CD4-positive, alpha-beta memory T cell (primary cell): ENCODE results near the gene SHISA7. TPM values are rescaled to one million over a fixed set of nuclear protein-coding genes. Genes with fewer than 3 reads are reported as not detected.
"Not testable (repeated sequence)": the region's sequence is repeated elsewhere in the genome, so short reads cannot be mapped to it uniquely, and the experiment has no call there.

ENCODE experiments used
- CTCF ChIA-PET: fragments of 350-600 bp; sonication (Branson Sonifier 250); formaldehyde crosslinking; loops from one replicate; lab custom pipeline; 2021; ENCODE audit warnings: inconsistent platforms; ENCODE audit not compliant: partially characterized antibody; lab: Charles Lee
- POLR2A ChIA-PET: fragments of 350-600 bp; sonication (Branson Sonifier 250); formaldehyde crosslinking; loops from one replicate; lab custom pipeline; 2021; ENCODE audit not compliant: partially characterized antibody; lab: Charles Lee
- DNase-seq, 5 donors: peaks; one replicate each; pipeline versions ENCODE4 v3.0.0 to v3.0.0-alpha.2; 2020 to 2022; ENCODE audit warnings: mixed read lengths in 1 of 5
- H3K27ac ChIP-seq: one replicate; pipeline ENCODE4 v1.7.0; 2013; ENCODE audit warnings: low read depth, low read length
- H3K27me3 ChIP-seq: 2 replicates; pipeline ENCODE4 v1.7.0; 2013; ENCODE audit warnings: mild to moderate bottlenecking, low read length, moderate library complexity; ENCODE audit not compliant: insufficient read depth
- H3K36me3 ChIP-seq: 2 replicates; pipeline ENCODE4 v1.7.0; 2013; ENCODE audit warnings: mild to moderate bottlenecking, low read length, moderate library complexity; ENCODE audit not compliant: insufficient read depth
- H3K4me1 ChIP-seq: 2 replicates; pipeline ENCODE4 v1.7.0; 2013; ENCODE audit warnings: mild to moderate bottlenecking, low read length, moderate library complexity; ENCODE audit not compliant: insufficient read depth
- H3K4me3 ChIP-seq, 2 donors: one replicate each; pipeline ENCODE4 v1.7.0; 2013; ENCODE audit warnings: low read length in 2 of 2, mild to moderate bottlenecking in 1 of 2
- H3K9me3 ChIP-seq, 2 donors: one replicate each; pipeline ENCODE4 v1.7.0; 2013; ENCODE audit warnings: low read length in 2 of 2, control low read depth in 1 of 2; ENCODE audit not compliant: control insufficient read depth in 1 of 2
- H3K27ac Mint-ChIP-seq, 7 donors: one replicate each; pipeline ENCODE4 v1.8.0; 2020 to 2021; ENCODE audit warnings: mixed read lengths in 7 of 7, mild to moderate bottlenecking in 6 of 7, inconsistent platforms in 3 of 7, moderate library complexity in 3 of 7
- H3K27me3 Mint-ChIP-seq, 2 donors: one replicate each; pipeline ENCODE4 v1.8.0; 2020 to 2021; ENCODE audit warnings: mixed read lengths in 2 of 2
- H3K36me3 Mint-ChIP-seq, 2 donors: one replicate each; pipeline ENCODE4 v1.8.0; 2020 to 2021; ENCODE audit warnings: mixed read lengths in 2 of 2, inconsistent platforms in 1 of 2, mild to moderate bottlenecking in 1 of 2
- H3K4me1 Mint-ChIP-seq, 4 donors: one replicate each; pipeline ENCODE4 v1.8.0; 2020 to 2021; ENCODE audit warnings: mixed read lengths in 4 of 4, mild to moderate bottlenecking in 1 of 4
- H3K4me3 Mint-ChIP-seq, 8 donors: one replicate each; pipeline ENCODE4 v1.8.0; 2020 to 2021; ENCODE audit warnings: mixed read lengths in 8 of 8, mild to moderate bottlenecking in 7 of 8, moderate library complexity in 6 of 8, inconsistent platforms in 3 of 8
- H3K9me3 Mint-ChIP-seq, 8 donors: one replicate each; pipeline ENCODE4 v1.8.0; 2020 to 2021; ENCODE audit warnings: mixed read lengths in 8 of 8, mild to moderate bottlenecking in 5 of 8, inconsistent platforms in 3 of 8, moderate library complexity in 1 of 8
- intact Hi-C: fragments of 100-400 bp; cut with micrococcal nuclease; formaldehyde crosslinking; loops from one replicate; pipeline ENCODE4 v1.15.1; 2023
- polyA plus RNA-seq, 2 donors: library from polyadenylated mRNA; unstranded; fragments of 300-500 nt; fragmentation: Illumina TruSeq; gene quantifications; one replicate each; pipeline ENCODE4 v1.2.3, GENCODE V29; 2021
- total RNA-seq, 2 experiments: library from RNA; stranded (reverse); gene quantifications; one replicate each; pipeline ENCODE4 v1.2.3, GENCODE V29; 2021

The SHISA7 gene
- total and polyA plus RNA-seq, 4 experiments from 2014 or later, result not detected

DNA sequence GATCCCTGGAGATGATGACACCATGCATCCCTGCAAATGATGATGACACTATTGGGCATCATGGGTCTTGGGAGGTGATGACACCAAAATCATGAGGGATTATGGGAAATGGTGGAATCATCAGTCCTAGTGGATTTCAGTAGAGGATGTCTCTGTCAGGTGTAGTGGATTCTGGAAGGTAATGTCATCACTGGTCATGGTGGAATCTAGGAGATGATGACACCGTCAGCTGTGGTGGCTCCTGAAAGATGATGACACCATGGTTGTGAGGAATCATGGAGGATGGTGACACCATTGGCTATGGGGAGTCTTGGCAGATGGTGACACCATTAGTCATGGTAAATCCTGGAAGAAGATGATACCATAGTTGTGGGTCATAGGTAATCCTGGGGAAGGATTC lies 11.9 kb downstream of the SHISA7 start:
- intact Hi-C loops, result no loop called here
- POLR2A ChIA-PET, result no interaction called here
- Mint-ChIP-seq H3K4me3 (no peak overlapping the region), H3K4me1 (peaks cover 0 to 2% (median under 1%) of the 10 kb centered on the region in 4 donors), H3K36me3 (peaks cover 0 to 6% of the 10 kb centered on the region in 2 donors), H3K27ac (no peak overlapping the region), H3K27me3 (peaks cover 18 to 30% of the 10 kb centered on the region in 2 donors), H3K9me3 (peaks cover 0 to 3% (median 0%) of the 10 kb centered on the region in 8 donors)
- no peak for DNase-seq
- peaks cover 6% of the 10 kb centered on the region for H3K27me3 ChIP-seq
- H3K9me3 ChIP-seq, result no peaks in the 10 kb centered on the region
- H3K4me1 ChIP-seq, result no peaks in the 10 kb centered on the region
- CTCF ChIA-PET, result no interaction called here
- no peak overlapping the region for H3K4me3 ChIP-seq
- no peaks in the 10 kb centered on the region for H3K36me3 ChIP-seq
- H3K27ac ChIP-seq, result no peak overlapping the region

DNA sequence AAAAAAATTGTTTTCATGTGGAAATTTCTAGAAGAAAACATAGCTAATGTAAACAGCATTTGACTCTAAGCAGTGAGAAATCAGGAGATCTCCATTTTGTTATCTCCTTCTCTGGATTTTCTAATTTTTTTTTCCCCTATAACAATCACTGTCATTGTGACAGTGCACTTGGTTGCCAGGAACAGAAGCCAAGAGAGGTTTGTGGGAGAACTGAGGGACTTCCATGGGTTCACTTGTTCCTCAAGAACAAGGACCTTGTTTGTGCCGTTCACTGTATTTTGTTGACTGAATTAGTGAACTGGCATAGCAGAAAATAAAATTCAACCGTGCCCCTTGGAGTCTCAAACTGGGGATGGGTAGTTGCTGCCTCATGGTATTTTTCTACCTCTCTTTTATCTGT lies 17.1 kb downstream of the SHISA7 start:
- Histone ChIP-seq H3K36me3 (no peaks in the 10 kb centered on the region), H3K9me3 (no peaks in the 10 kb centered on the region), H3K4me3 (no peak overlapping the region), H3K4me1 (peaks cover 13% of the 10 kb centered on the region), H3K27ac (no peak overlapping the region), H3K27me3 (no peaks in the 10 kb centered on the region)
- no peak for DNase-seq
- ChIA-PET CTCF (interaction anchor here (0.6 to 1.2 kb wide), 2 partner anchors 134 to 296 kb away, joined by 3 read pairs; no protein-coding TSS in a partner anchor), POLR2A (no interaction called here)
- H3K9me3 Mint-ChIP-seq, result peaks cover 0 to 3% (median 0%) of the 10 kb centered on the region in 8 donors
- H3K27ac Mint-ChIP-seq, result no peak overlapping the region
- H3K27me3 Mint-ChIP-seq, result peaks cover 7 to 19% of the 10 kb centered on the region in 2 donors
- H3K36me3 Mint-ChIP-seq, result peaks cover 0 to 1% of the 10 kb centered on the region in 2 donors
- no peak overlapping the region for H3K4me3 Mint-ChIP-seq
- intact Hi-C loops, result no loop called here
- H3K4me1 Mint-ChIP-seq, result peaks cover 5 to 11% (median 7%) of the 10 kb centered on the region in 4 donors

DNA sequence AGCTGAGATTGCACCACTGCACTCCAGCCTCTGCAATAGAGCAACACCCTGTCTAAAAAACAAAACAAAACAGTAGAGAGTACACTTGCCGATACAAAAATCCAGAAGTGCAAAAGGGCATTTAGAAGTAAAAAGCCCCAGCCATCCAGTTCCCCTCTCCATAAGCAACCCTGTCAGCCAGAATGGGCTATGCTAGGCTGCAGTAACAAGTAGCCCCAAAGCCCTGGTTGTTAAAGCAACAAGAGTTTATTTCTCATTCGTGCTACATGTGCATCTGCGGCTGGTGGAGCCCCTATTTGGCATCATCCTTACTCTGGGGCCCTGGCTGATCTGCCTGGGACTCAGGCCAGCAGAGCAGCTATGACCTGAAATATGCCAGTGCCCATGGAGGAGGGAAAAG lies 18.6 kb downstream of the SHISA7 start:
- Mint-ChIP-seq H3K27ac (peak overlapping the region in 1 of 7 donors; percentile 64), H3K4me1 (peaks cover 9 to 22% (median 14%) of the 10 kb centered on the region in 4 donors), H3K27me3 (peaks cover 4 to 12% of the 10 kb centered on the region in 2 donors), H3K36me3 (no peaks in the 10 kb centered on the region), H3K9me3 (peaks cover 0 to 3% (median 0%) of the 10 kb centered on the region in 8 donors), H3K4me3 (no peak overlapping the region)
- Histone ChIP-seq H3K36me3 (no peaks in the 10 kb centered on the region), H3K9me3 (no peaks in the 10 kb centered on the region), H3K27ac (no peak overlapping the region), H3K4me3 (no peak overlapping the region), H3K4me1 (peaks cover 21% of the 10 kb centered on the region), H3K27me3 (no peaks in the 10 kb centered on the region)
- CTCF ChIA-PET, result no interaction called here
- POLR2A ChIA-PET, result no interaction called here
- DNase-seq, result no peak
- intact Hi-C loops, result no loop called here

DNA sequence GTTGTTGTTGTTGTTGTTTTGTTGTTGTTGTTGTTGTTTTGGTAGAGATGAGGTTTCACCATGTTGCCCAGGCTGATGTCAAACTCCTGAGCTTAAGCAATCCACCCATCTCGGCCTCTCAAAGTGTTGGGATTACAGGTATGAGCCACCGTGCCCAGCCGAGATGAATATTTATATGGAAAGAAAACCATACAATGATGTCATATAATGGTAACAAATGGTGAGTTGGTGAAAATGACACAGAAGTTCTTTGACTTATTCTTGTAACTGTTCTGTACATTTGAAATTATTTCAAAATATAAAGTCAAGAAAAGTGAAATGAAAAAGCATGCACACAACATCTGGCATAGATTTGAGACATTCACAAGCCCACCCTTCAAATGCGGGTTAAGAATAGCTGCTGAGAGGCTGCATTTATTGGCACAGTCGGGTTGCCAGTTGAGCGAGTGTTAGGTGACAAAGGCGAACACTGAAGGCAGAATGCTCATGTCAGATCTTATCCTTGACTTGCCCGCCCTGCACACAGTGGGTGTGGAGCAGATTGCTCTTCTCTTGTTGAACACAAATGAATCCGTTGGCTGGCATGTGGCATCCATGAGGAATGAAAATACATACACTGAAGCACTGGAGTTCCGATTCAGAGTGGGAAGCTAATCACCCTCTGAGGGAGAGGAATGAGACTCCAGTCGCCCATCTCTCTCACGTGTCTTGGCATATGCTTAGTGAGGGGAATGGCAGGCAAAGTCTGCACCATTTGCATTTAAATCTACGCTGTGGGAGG lies 19.7 kb downstream of the SHISA7 start:
- no peak overlapping the region for H3K4me3 Mint-ChIP-seq
- no peaks in the 10 kb centered on the region for H3K36me3 Mint-ChIP-seq
- H3K36me3 ChIP-seq, result no peaks in the 10 kb centered on the region
- H3K9me3 Mint-ChIP-seq, result peaks cover 0 to 3% (median 0%) of the 10 kb centered on the region in 8 donors
- peaks cover 2 to 6% of the 10 kb centered on the region in 2 donors for H3K27me3 Mint-ChIP-seq
- no peak overlapping the region for H3K27ac ChIP-seq
- ChIA-PET POLR2A (interaction anchor here (0.9 kb wide), 1 partner anchor 162 kb away, joined by 3 read pairs; no protein-coding TSS in a partner anchor), CTCF (interaction anchor here (0.6 kb wide), 1 partner anchor 294 kb away, joined by 3 read pairs; no protein-coding TSS in a partner anchor)
- no peaks in the 10 kb centered on the region for H3K27me3 ChIP-seq
- no peak overlapping the region for H3K4me3 ChIP-seq
- H3K4me1 Mint-ChIP-seq, result peaks cover 9 to 23% (median 15%) of the 10 kb centered on the region in 4 donors
- DNase-seq, result no peak
- intact Hi-C loops, result no loop called here
- H3K9me3 ChIP-seq, result no peaks in the 10 kb centered on the region
- peaks cover 23% of the 10 kb centered on the region for H3K4me1 ChIP-seq
- no peak overlapping the region for H3K27ac Mint-ChIP-seq

DNA sequence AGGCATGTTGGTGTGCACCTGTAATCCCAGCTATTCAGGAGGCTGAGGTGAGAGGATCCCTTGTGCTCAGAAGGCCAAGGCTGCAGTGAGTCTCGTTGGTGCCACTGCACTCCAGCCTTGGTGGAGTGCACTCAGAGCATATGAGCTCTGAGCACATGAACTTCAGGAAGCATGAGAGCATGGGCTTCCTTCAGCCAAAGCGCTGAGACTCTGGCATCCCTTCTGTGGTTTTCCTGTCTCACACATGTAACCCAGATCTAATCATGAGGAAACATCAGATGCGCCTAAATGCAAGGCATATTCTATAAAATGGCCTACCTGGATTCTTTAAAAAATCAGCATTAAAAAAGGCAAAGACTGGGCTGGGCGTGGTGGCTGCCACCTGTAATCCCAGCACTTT lies 21.8 kb downstream of the SHISA7 start:
- intact Hi-C loops, H3K27me3 ChIP-seq, H3K27ac ChIP-seq, H3K9me3 ChIP-seq, H3K9me3 Mint-ChIP-seq, H3K4me3 ChIP-seq, H3K36me3 ChIP-seq, H3K27me3 Mint-ChIP-seq, H3K36me3 Mint-ChIP-seq: not testable (repeated sequence)
- ChIA-PET POLR2A (interaction anchor here (0.9 to 1.9 kb wide), 3 partner anchors 13 to 37 kb away, joined by 3 to 10 read pairs (median 4); partner anchors contain the start of genes TMEM238 and UBE2S), CTCF (interaction anchor here (1.1 to 6.3 kb wide), 3 partner anchors 37 to 281 kb away, joined by 3 to 41 read pairs (median 9); partner anchors contain the start of gene TMEM238)
- peaks cover 9 to 29% (median 20%) of the 10 kb centered on the region in 4 donors for H3K4me1 Mint-ChIP-seq
- peak overlapping the region; percentile 69 to 92 (median 83) for H3K27ac Mint-ChIP-seq
- peak; percentile 40 to 78 (median 56) for DNase-seq
- H3K4me1 ChIP-seq, result peaks cover 25% of the 10 kb centered on the region
- peak overlapping the region; percentile 20 to 74 (median 63) for H3K4me3 Mint-ChIP-seq

DNA sequence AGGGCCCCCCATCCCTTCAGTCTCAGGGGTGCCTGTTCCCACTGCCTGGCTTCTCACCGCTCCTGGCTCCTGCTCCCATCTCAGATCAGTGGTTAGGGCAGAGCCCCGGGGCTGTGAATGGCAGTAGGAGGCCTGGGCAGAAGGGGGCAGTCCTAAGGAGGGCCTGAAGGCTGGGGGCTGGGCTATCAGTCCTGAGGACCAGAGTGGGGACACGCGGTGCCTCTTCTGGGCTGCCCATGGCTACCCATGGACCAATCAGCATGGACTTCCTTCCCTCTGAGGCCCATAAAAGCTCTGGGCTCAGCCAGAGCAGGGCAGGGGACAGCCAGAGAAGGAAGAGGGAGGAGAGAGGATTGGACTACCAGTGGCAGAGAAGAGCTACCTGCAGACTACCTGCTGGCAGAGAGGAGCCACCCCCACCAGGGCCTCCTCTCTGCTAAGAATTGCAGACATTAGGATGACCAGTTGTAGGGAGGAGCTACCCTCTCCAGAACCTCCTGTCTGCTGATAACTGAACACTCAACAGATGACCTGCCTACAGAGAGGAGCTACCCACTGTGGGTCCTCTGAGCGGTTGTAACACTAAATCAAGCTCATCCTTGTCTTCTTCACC lies 23.4 kb downstream of the SHISA7 start:
- intact Hi-C loops, result no loop called here
- no peak for DNase-seq
- no peaks in the 10 kb centered on the region for H3K27me3 ChIP-seq
- H3K9me3 ChIP-seq, result no peaks in the 10 kb centered on the region
- no peak overlapping the region for H3K4me3 ChIP-seq
- Mint-ChIP-seq H3K27ac (no peak overlapping the region), H3K9me3 (peaks cover 0 to 2% (median 0%) of the 10 kb centered on the region in 8 donors), H3K4me3 (peak overlapping the region in 3 of 8 donors; percentile 15 to 46 (median 43)), H3K27me3 (peaks cover 0 to 3% of the 10 kb centered on the region in 2 donors), H3K4me1 (peaks cover 9 to 29% (median 20%) of the 10 kb centered on the region in 4 donors), H3K36me3 (no peaks in the 10 kb centered on the region)
- ChIA-PET POLR2A (interaction anchor here (0.6 kb wide), 1 partner anchor 188 kb away, joined by 3 read pairs; no protein-coding TSS in a partner anchor), CTCF (interaction anchor here (0.7 to 6.3 kb wide), 8 partner anchors 11 to 332 kb away, joined by 3 to 41 read pairs (median 7); partner anchors contain the start of gene UBE2S)
- no peaks in the 10 kb centered on the region for H3K36me3 ChIP-seq
- peaks cover 25% of the 10 kb centered on the region for H3K4me1 ChIP-seq
- H3K27ac ChIP-seq, result no peak overlapping the region
